HEK293 (cell line): ENCODE measurements around the gene RSBN1L.
A peak's percentile ranks its signal among the peaks of the same experiment; 100 is the strongest.

Source experiments
- CTCF ChIA-PET: fragments of 350-600 bp; formaldehyde crosslinking; extraction: SDS; loops from one replicate; lab custom pipeline; 2021; ENCODE audit warnings: antibody characterized with exemption; lab: Yijun Ruan, JAX
- POLR2A ChIA-PET: fragments of 300-600 bp; formaldehyde crosslinking; extraction: SDS; loops from one replicate; lab custom pipeline; 2020; ENCODE audit warnings: antibody characterized with exemption, inconsistent platforms; lab: Yijun Ruan, JAX
- H3K27ac ChIP-seq: fragments of 200-500 bp; sonication (Bioruptor generic); 2 replicates; pipeline ENCODE4 v1.5.1; 2014; ENCODE audit warnings: low read depth, low read length, control low read depth, inconsistent platforms; ENCODE audit errors: extremely low read depth
- H3K36me3 ChIP-seq, 2 experiments: fragments of 200-500 bp in 1 of 2; sonication (Bioruptor generic) in 1 of 2; 1 replicate in 1 of 2; 2 replicates in 1 of 2; pipeline ENCODE4 v1.5.1; 2014 to 2017; ENCODE audit warnings: inconsistent platforms in 2 of 2, low read length in 2 of 2; ENCODE audit not compliant: control insufficient read depth in 2 of 2, insufficient read depth in 1 of 2
- H3K4me1 ChIP-seq: fragments of 200-500 bp; sonication (Bioruptor generic); 2 replicates; pipeline ENCODE4 v1.5.1; 2014; ENCODE audit warnings: mild to moderate bottlenecking, low read length, inconsistent platforms; ENCODE audit not compliant: control insufficient read depth, insufficient read depth
- H3K4me3 ChIP-seq: 2 replicates; pipeline ENCODE4 v1.5.1; 2011; ENCODE audit warnings: low read depth, mild to moderate bottlenecking, control low read depth, low read length, moderate library complexity
- H3K9me3 ChIP-seq: fragments of 200-500 bp; sonication (Bioruptor generic); 2 replicates; pipeline ENCODE4 v1.5.1; 2014; ENCODE audit warnings: low read depth, low read length, inconsistent platforms; ENCODE audit not compliant: control insufficient read depth, insufficient read depth
- BCL11B ChIP-seq: fragments of 450-650 bp; formaldehyde crosslinking; IDR thresholded peaks from 2 replicates; pipeline ENCODE4 v1.5.1; 2016; ENCODE audit warnings: low read depth, missing biosample characterization, missing genetic modification characterization
- FEZF1 ChIP-seq: fragments of 450-650 bp; formaldehyde crosslinking; IDR thresholded peaks from 2 replicates; pipeline ENCODE4 v1.5.1; 2016; ENCODE audit warnings: missing biosample characterization, missing genetic modification characterization
- GFI1B ChIP-seq: fragments of 450-650 bp; formaldehyde crosslinking; IDR thresholded peaks from 2 replicates; pipeline ENCODE4 v1.5.1; 2016; ENCODE audit warnings: missing biosample characterization, missing genetic modification characterization
- GLIS2 ChIP-seq: fragments of 450-650 bp; formaldehyde crosslinking; IDR thresholded peaks from 2 replicates; pipeline ENCODE4 v1.5.1; 2016; ENCODE audit warnings: missing biosample characterization, missing genetic modification characterization
- OVOL3 ChIP-seq: fragments of 450-650 bp; formaldehyde crosslinking; IDR thresholded peaks from 2 replicates; pipeline ENCODE4 v1.5.1; 2016; ENCODE audit warnings: missing biosample characterization, missing genetic modification characterization
- SETDB1 ChIP-seq: IDR thresholded peaks from one replicate; pipeline ENCODE4 v1.6.1; 2017; ENCODE audit warnings: mild to moderate bottlenecking, low read length, moderate library complexity, mixed read lengths; ENCODE audit not compliant: insufficient read length
- WT1 ChIP-seq: fragments of 450-650 bp; formaldehyde crosslinking; IDR thresholded peaks from 2 replicates; pipeline ENCODE4 v1.5.1; 2016; ENCODE audit warnings: missing biosample characterization, missing genetic modification characterization
- ZBTB1 ChIP-seq: fragments of 450-650 bp; formaldehyde crosslinking; IDR thresholded peaks from 2 replicates; pipeline ENCODE4 v1.5.1; 2016; ENCODE audit warnings: missing biosample characterization, missing genetic modification characterization
- ZBTB17 ChIP-seq: fragments of 450-650 bp; formaldehyde crosslinking; IDR thresholded peaks from 2 replicates; pipeline ENCODE4 v1.5.1; 2016; ENCODE audit warnings: missing biosample characterization, missing genetic modification characterization
- ZFHX2 ChIP-seq: fragments of 450-650 bp; formaldehyde crosslinking; conservative IDR thresholded peaks from 2 replicates; pipeline ENCODE4 v1.5.1; 2016; ENCODE audit warnings: missing biosample characterization, missing genetic modification characterization
- ZFP41 ChIP-seq: fragments of 450-650 bp; formaldehyde crosslinking; IDR thresholded peaks from 2 replicates; pipeline ENCODE4 v1.5.1; 2016; ENCODE audit warnings: missing biosample characterization, missing genetic modification characterization, borderline replicate concordance
- ZFP69B ChIP-seq: fragments of 450-650 bp; formaldehyde crosslinking; IDR thresholded peaks from 2 replicates; pipeline ENCODE4 v1.5.1; 2016; ENCODE audit warnings: missing biosample characterization, missing genetic modification characterization
- ZNF133 ChIP-seq: fragments of 450-650 bp; formaldehyde crosslinking; IDR thresholded peaks from 2 replicates; pipeline ENCODE4 v1.5.1; 2016; ENCODE audit warnings: missing biosample characterization, missing genetic modification characterization
- ZNF140 ChIP-seq: fragments of 450-650 bp; formaldehyde crosslinking; IDR thresholded peaks from 2 replicates; pipeline ENCODE4 v1.5.1; 2016; ENCODE audit warnings: missing biosample characterization, missing genetic modification characterization
- ZNF157 ChIP-seq: fragments of 450-650 bp; formaldehyde crosslinking; IDR thresholded peaks from 2 replicates; pipeline ENCODE4 v1.5.1; 2016; ENCODE audit warnings: missing biosample characterization, missing genetic modification characterization
- ZNF16 ChIP-seq: fragments of 450-650 bp; formaldehyde crosslinking; IDR thresholded peaks from 2 replicates; pipeline ENCODE4 v1.5.1; 2016; ENCODE audit warnings: low read depth, missing biosample characterization, missing genetic modification characterization
- ZNF174 ChIP-seq: fragments of 450-650 bp; formaldehyde crosslinking; IDR thresholded peaks from 2 replicates; pipeline ENCODE4 v1.5.0; 2017; ENCODE audit warnings: missing biosample characterization, mild to moderate bottlenecking, missing genetic modification characterization
- ZNF184 ChIP-seq: fragments of 450-650 bp; IDR thresholded peaks from 2 replicates; pipeline ENCODE4 v1.5.1; 2018; ENCODE audit warnings: missing biosample characterization, mild to moderate bottlenecking, missing genetic modification characterization
- ZNF19 ChIP-seq: fragments of 450-650 bp; formaldehyde crosslinking; IDR thresholded peaks from 2 replicates; pipeline ENCODE4; 2016; ENCODE audit warnings: missing biosample characterization, missing genetic modification characterization, low read depth
- ZNF324 ChIP-seq: fragments of 450-650 bp; formaldehyde crosslinking; IDR thresholded peaks from 2 replicates; pipeline ENCODE4 v1.5.1; 2016; ENCODE audit warnings: missing biosample characterization, missing genetic modification characterization
- ZNF350 ChIP-seq: fragments of 450-650 bp; formaldehyde crosslinking; IDR thresholded peaks from 2 replicates; pipeline ENCODE4 v1.5.0; 2017; ENCODE audit warnings: missing biosample characterization, mild to moderate bottlenecking, missing genetic modification characterization
- ZNF354C ChIP-seq: fragments of 450-650 bp; formaldehyde crosslinking; IDR thresholded peaks from 2 replicates; pipeline ENCODE4 v1.5.1; 2016; ENCODE audit warnings: missing biosample characterization, missing genetic modification characterization, low read depth, borderline replicate concordance
- ZNF366 ChIP-seq: fragments of 450-650 bp; formaldehyde crosslinking; conservative IDR thresholded peaks from 2 replicates; pipeline ENCODE4 v1.5.1; 2016; ENCODE audit warnings: missing biosample characterization, missing genetic modification characterization
- ZNF37A ChIP-seq: fragments of 450-650 bp; IDR thresholded peaks from 2 replicates; pipeline ENCODE4 v1.5.1; 2018; ENCODE audit warnings: missing biosample characterization, missing genetic modification characterization
- ZNF404 ChIP-seq: fragments of 450-650 bp; formaldehyde crosslinking; IDR thresholded peaks from 2 replicates; pipeline ENCODE4 v1.5.1; 2017; ENCODE audit warnings: missing biosample characterization, missing genetic modification characterization
- ZNF510 ChIP-seq: fragments of 450-650 bp; formaldehyde crosslinking; IDR thresholded peaks from 2 replicates; pipeline ENCODE4 v1.5.1; 2018; ENCODE audit warnings: mild to moderate bottlenecking, missing genetic modification characterization, missing biosample characterization; ENCODE audit not compliant: insufficient replicate concordance
- ZNF548 ChIP-seq: fragments of 450-650 bp; formaldehyde crosslinking; IDR thresholded peaks from 2 replicates; pipeline ENCODE4 v1.5.1; 2016; ENCODE audit warnings: missing biosample characterization, missing genetic modification characterization
- ZNF558 ChIP-seq: fragments of 450-650 bp; formaldehyde crosslinking; IDR thresholded peaks from 2 replicates; pipeline ENCODE4 v1.5.1; 2016; ENCODE audit warnings: missing biosample characterization, missing genetic modification characterization
- ZNF610 ChIP-seq: fragments of 450-650 bp; formaldehyde crosslinking; IDR thresholded peaks from 2 replicates; pipeline ENCODE4 v1.5.1; 2016; ENCODE audit warnings: missing biosample characterization, missing genetic modification characterization, borderline replicate concordance
- ZNF670 ChIP-seq: fragments of 450-650 bp; formaldehyde crosslinking; IDR thresholded peaks from 2 replicates; pipeline ENCODE4 v1.5.1; 2016; ENCODE audit warnings: missing biosample characterization, missing genetic modification characterization, low read depth
- ZNF707 ChIP-seq: fragments of 450-650 bp; formaldehyde crosslinking; IDR thresholded peaks from 2 replicates; pipeline ENCODE4 v1.5.1; 2016; ENCODE audit warnings: missing biosample characterization, missing genetic modification characterization
- ZNF747 ChIP-seq: fragments of 450-650 bp; formaldehyde crosslinking; IDR thresholded peaks from 2 replicates; pipeline ENCODE4 v1.5.1; 2016; ENCODE audit warnings: missing biosample characterization, missing genetic modification characterization
- TF ChIP-seq, protein P1 (sequence below): fragments of 450-650 bp; formaldehyde crosslinking; IDR thresholded peaks from 2 replicates; pipeline ENCODE4 v1.5.1; 2016; ENCODE audit warnings: missing biosample characterization, missing genetic modification characterization
- TF ChIP-seq, protein P2 (sequence below): fragments of 450-650 bp; formaldehyde crosslinking; IDR thresholded peaks from 2 replicates; pipeline ENCODE4 v1.5.1; 2017; ENCODE audit warnings: missing biosample characterization, missing genetic modification characterization
- TF ChIP-seq, protein P3 (sequence below): fragments of 450-650 bp; formaldehyde crosslinking; IDR thresholded peaks from 2 replicates; pipeline ENCODE4 v1.5.1; 2017; ENCODE audit warnings: missing biosample characterization, missing genetic modification characterization
- TF ChIP-seq, protein P4 (sequence below): fragments of 450-650 bp; formaldehyde crosslinking; IDR thresholded peaks from 2 replicates; pipeline ENCODE4 v1.5.1; 2016; ENCODE audit warnings: missing biosample characterization, missing genetic modification characterization

RSBN1L gene

DNA sequence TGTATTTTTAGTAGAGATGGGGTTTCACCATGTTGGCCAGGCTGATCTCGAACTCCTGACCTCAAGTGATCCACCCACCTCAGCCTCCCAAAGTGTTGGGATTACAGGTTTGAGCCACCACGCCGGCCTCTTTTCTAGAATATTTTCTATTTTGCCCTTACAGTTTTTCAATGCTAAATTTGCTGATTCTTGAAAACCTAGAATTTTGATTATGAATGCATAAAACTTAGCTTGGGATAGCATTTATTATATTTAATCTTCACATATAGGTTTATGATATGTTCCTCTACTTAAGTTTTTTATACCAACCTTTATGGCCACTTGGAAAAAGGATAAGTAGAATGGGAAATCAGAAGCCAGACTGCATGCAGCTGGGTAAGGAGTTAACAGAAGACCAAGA is 99.8 kb downstream of the RSBN1L start:
- TF ChIP-seq, protein P1, sequence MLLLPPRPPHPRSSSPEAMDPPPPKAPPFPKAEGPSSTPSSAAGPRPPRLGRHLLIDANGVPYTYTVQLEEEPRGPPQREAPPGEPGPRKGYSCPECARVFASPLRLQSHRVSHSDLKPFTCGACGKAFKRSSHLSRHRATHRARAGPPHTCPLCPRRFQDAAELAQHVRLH (tag by site-specific recombination), result no peak
- TF ChIP-seq ZNF548 (tag by site-specific recombination), result no peak
- TF ChIP-seq ZNF133 (tag by site-specific recombination), result no peak
- no peak for TF ChIP-seq ZNF670
- TF ChIP-seq FEZF1, result no peak
- no peak for TF ChIP-seq ZNF558 (tag by site-specific recombination)
- no peak for TF ChIP-seq SETDB1
- TF ChIP-seq ZNF404 (tag by site-specific recombination), result no peak
- TF ChIP-seq, protein P2, sequence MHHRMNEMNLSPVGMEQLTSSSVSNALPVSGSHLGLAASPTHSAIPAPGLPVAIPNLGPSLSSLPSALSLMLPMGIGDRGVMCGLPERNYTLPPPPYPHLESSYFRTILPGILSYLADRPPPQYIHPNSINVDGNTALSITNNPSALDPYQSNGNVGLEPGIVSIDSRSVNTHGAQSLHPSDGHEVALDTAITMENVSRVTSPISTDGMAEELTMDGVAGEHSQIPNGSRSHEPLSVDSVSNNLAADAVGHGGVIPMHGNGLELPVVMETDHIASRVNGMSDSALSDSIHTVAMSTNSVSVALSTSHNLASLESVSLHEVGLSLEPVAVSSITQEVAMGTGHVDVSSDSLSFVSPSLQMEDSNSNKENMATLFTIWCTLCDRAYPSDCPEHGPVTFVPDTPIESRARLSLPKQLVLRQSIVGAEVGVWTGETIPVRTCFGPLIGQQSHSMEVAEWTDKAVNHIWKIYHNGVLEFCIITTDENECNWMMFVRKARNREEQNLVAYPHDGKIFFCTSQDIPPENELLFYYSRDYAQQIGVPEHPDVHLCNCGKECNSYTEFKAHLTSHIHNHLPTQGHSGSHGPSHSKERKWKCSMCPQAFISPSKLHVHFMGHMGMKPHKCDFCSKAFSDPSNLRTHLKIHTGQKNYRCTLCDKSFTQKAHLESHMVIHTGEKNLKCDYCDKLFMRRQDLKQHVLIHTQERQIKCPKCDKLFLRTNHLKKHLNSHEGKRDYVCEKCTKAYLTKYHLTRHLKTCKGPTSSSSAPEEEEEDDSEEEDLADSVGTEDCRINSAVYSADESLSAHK (tag by site-specific recombination), result no peak
- TF ChIP-seq, all 188 proteins: peak for 0
- ChIA-PET POLR2A (no interaction called here), CTCF (no interaction called here)
- no peak overlapping the region for H3K27ac ChIP-seq
- peaks cover 15% of the 10 kb centered on the region for H3K4me1 ChIP-seq
- H3K36me3 ChIP-seq, result peaks cover 4% of the 10 kb centered on the region in 2 experiments; a peak in 2 of 3 replicates
- no peak overlapping the region for H3K4me3 ChIP-seq
- H3K9me3 ChIP-seq, result no peaks in the 10 kb centered on the region

DNA sequence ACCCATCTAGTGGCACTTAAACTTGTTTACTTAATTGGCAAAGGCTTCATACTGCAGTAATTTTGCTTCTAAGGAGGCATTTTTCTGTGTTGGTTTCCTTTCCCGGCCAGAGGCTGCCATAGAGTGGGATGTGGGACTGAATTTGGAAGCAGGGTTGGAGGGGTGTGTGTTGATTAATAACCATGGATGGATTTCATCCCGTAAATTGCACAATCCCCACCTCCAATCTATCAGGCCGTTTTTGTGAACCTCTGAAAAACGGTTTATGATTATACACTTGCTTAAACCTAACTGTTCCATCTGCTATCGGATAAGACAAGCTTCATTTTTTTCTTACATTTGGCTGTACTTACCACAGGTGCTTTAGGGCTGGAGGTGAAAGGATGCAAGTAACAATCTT is 100.7 kb downstream of the RSBN1L start:
- CTCF ChIA-PET, result interaction anchor here (0.9 kb wide), 1 partner anchor 13 kb away, joined by 3 read pairs; no protein-coding TSS in a partner anchor
- no peak overlapping the region for H3K27ac ChIP-seq

DNA sequence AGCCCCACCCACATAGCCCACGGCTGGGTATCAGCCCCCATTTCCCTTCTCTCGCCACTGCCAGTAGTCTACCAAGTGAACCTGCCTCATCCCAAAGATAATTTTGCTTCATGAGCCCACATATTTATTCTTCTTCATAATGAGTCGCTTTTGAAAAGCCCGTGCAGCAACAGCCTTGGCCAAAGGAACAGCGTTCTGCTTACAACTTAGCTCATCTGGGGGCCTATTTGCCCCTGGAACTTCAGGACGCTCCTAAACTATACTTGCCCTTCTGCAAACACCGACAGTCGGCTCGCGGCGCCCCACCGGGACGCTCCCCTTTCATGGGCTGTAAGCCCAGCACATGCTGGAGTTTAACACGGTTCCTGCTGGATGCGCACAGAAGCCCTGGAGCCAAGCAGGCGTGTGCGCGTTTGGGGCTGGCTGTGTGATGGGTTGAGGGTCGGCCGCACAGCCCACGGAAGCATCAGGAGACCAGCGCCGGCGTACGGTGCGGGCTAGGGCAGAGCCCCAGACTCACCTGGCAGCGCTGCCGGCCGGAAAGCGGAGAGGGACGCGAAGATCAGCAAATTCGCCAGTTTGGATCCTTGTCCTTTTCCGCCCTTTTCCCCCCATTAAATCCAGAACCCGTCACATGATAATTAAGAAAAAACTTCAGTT is 101.6 kb downstream of the RSBN1L start:
- H3K4me1 ChIP-seq, result 0 out of 2 replicates have a peak, but pooled peaks cover 5% of the 10 kb centered on the region
- H3K9me3 ChIP-seq, result no peaks in the 10 kb centered on the region
- POLR2A ChIA-PET, result interaction anchor here (0.5 to 1.8 kb wide), 8 partner anchors 16 to 222 kb away, joined by 3 to 6 read pairs (median 4); no protein-coding TSS in a partner anchor
- H3K36me3 ChIP-seq, result peaks cover 4% of the 10 kb centered on the region in 2 experiments; a peak in 2 of 3 replicates
- H3K27ac ChIP-seq, result peak overlapping the region; percentile 72; the same call in 1 of the 2 replicates
- CTCF ChIA-PET, result interaction anchor here (0.7 to 1.0 kb wide), 3 partner anchors 14 to 141 kb away, joined by 3 read pairs; no protein-coding TSS in a partner anchor
- peak overlapping the region; percentile 91 for H3K4me3 ChIP-seq
- TF ChIP-seq, protein P3, sequence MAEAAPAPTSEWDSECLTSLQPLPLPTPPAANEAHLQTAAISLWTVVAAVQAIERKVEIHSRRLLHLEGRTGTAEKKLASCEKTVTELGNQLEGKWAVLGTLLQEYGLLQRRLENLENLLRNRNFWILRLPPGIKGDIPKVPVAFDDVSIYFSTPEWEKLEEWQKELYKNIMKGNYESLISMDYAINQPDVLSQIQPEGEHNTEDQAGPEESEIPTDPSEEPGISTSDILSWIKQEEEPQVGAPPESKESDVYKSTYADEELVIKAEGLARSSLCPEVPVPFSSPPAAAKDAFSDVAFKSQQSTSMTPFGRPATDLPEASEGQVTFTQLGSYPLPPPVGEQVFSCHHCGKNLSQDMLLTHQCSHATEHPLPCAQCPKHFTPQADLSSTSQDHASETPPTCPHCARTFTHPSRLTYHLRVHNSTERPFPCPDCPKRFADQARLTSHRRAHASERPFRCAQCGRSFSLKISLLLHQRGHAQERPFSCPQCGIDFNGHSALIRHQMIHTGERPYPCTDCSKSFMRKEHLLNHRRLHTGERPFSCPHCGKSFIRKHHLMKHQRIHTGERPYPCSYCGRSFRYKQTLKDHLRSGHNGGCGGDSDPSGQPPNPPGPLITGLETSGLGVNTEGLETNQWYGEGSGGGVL (tag by site-specific recombination), result peak; percentile 78
- TF ChIP-seq, protein P4, sequence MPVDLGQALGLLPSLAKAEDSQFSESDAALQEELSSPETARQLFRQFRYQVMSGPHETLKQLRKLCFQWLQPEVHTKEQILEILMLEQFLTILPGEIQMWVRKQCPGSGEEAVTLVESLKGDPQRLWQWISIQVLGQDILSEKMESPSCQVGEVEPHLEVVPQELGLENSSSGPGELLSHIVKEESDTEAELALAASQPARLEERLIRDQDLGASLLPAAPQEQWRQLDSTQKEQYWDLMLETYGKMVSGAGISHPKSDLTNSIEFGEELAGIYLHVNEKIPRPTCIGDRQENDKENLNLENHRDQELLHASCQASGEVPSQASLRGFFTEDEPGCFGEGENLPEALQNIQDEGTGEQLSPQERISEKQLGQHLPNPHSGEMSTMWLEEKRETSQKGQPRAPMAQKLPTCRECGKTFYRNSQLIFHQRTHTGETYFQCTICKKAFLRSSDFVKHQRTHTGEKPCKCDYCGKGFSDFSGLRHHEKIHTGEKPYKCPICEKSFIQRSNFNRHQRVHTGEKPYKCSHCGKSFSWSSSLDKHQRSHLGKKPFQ (tag by site-specific recombination), result no peak
- TF ChIP-seq ZNF354C (tag by site-specific recombination) (no peak), ZBTB1 (tag by site-specific recombination) (no peak), ZNF350 (tag by site-specific recombination) (no peak), ZNF404 (tag by site-specific recombination) (no peak), WT1 (tag by site-specific recombination) (no peak), ZFP41 (tag by site-specific recombination) (no peak), ZNF747 (tag by site-specific recombination) (no peak), ZNF510 (no peak)

More for the DNA sequence above, 100.7 kb downstream of the RSBN1L start:
- Histone ChIP-seq H3K4me3 (peak overlapping the region; percentile 91), H3K36me3 (peaks cover 4% of the 10 kb centered on the region in 2 experiments; a peak in 2 of 3 replicates), H3K9me3 (no peaks in the 10 kb centered on the region), H3K4me1 (peaks cover 7% of the 10 kb centered on the region)
- POLR2A ChIA-PET, result no interaction called here
- no peak for TF ChIP-seq ZNF510
- no peak for TF ChIP-seq GFI1B (tag by site-specific recombination)
- no peak for TF ChIP-seq ZNF157 (tag by site-specific recombination)
- no peak for TF ChIP-seq GLIS2 (tag by site-specific recombination)
- no peak for TF ChIP-seq ZNF610
- TF ChIP-seq ZBTB17 (tag by site-specific recombination), result no peak
- TF ChIP-seq ZNF184 (tag by site-specific recombination), result no peak
- no peak for TF ChIP-seq ZNF324 (tag by site-specific recombination)
- no peak for TF ChIP-seq ZNF707 (tag by site-specific recombination)
- no peak for TF ChIP-seq ZNF37A (tag by site-specific recombination)
- TF ChIP-seq ZNF19 (tag by site-specific recombination), result no peak
- no peak for TF ChIP-seq BCL11B (tag by site-specific recombination)
- TF ChIP-seq OVOL3, result no peak
- no peak for TF ChIP-seq ZNF174
- no peak for TF ChIP-seq ZNF366
- no peak for TF ChIP-seq ZFP69B (tag by site-specific recombination)
- no peak for TF ChIP-seq ZFHX2
- TF ChIP-seq ZNF16 (tag by site-specific recombination), result no peak
- TF ChIP-seq ZNF140 (tag by site-specific recombination), result no peak
